MCF 10A (cell line): Measurements from ENCODE around the gene KLLN. TPM values are rescaled to one million over a fixed set of nuclear protein-coding genes. Genes with fewer than 3 reads are reported as not detected.
A peak's percentile ranks its signal among the peaks of the same experiment; 100 is the strongest.
"Not testable (repeated sequence)": the region's sequence is repeated elsewhere in the genome, so short reads cannot be mapped to it uniquely, and the experiment has no call there.

Experiments
- BruUV-seq: library from RNA; stranded (reverse); fragments of 400-500 nt; replicated peaks from 2 replicates; lab custom pipeline; 2021; lab: Mats Ljungman, UMichigan
- CTCF ChIA-PET: fragments of 300-600 bp; sonication (Branson Sonifier 250); formaldehyde crosslinking; extraction: SDS; loops from one replicate; lab custom pipeline; 2021; ENCODE audit warnings: antibody characterized with exemption, inconsistent platforms; lab: Yijun Ruan, JAX
- POLR2A ChIA-PET: fragments of 300-600, 350-650 bp; sonication (Branson Sonifier 250); formaldehyde crosslinking; extraction: SDS; loops from one replicate; lab custom pipeline; 2020; ENCODE audit warnings: antibody characterized with exemption, inconsistent platforms; lab: Yijun Ruan, JAX
- DNase-seq: peaks from one replicate; pipeline ENCODE4 v3.0.0-alpha.2; 2018; ENCODE audit not compliant: unreplicated experiment
- H3K27ac Mint-ChIP-seq: one replicate; pipeline ENCODE4 v1.8.0; 2022; ENCODE audit warnings: mild to moderate bottlenecking, low read depth, mixed read lengths; ENCODE audit not compliant: unreplicated experiment
- H3K27me3 Mint-ChIP-seq: one replicate; pipeline ENCODE4 v1.8.0; 2022; ENCODE audit warnings: mixed read lengths; ENCODE audit not compliant: insufficient read depth, unreplicated experiment
- H3K36me3 Mint-ChIP-seq: one replicate; pipeline ENCODE4 v1.8.0; 2022; ENCODE audit warnings: mild to moderate bottlenecking, moderate library complexity, mixed read lengths; ENCODE audit not compliant: insufficient read depth, unreplicated experiment
- H3K4me1 Mint-ChIP-seq: one replicate; pipeline ENCODE4 v1.8.0; 2022; ENCODE audit warnings: mixed read lengths; ENCODE audit not compliant: insufficient read depth, unreplicated experiment
- H3K4me3 Mint-ChIP-seq: one replicate; pipeline ENCODE4 v1.8.0; 2022; ENCODE audit warnings: mild to moderate bottlenecking, moderate library complexity, mixed read lengths; ENCODE audit not compliant: unreplicated experiment
- H3K9me3 Mint-ChIP-seq: one replicate; pipeline ENCODE4 v1.8.0; 2022; ENCODE audit warnings: mixed read lengths; ENCODE audit not compliant: unreplicated experiment
- intact Hi-C: fragments of 100-400 bp; cut with micrococcal nuclease; formaldehyde crosslinking; loops from 2 replicates; pipeline ENCODE4 v1.14.1; 2022
- total RNA-seq: library from RNA; stranded (reverse); gene quantifications from 2 replicates; pipeline ENCODE4 v1.2.3, GENCODE V29; 2022
- TF ChIP-seq, protein P1 (sequence below): fragments of 200-600 bp; IDR thresholded peaks from one replicate; pipeline ENCODE4 v1.8.0; 2022; ENCODE audit warnings: antibody characterized with exemption, mild to moderate bottlenecking; ENCODE audit not compliant: unreplicated experiment

Gene KLLN
- total RNA-seq, 1 experiment from 2014 or later: 0.68 TPM

GRCh38 chr10:87852089-87852488, 11.2 kb downstream of the KLLN start:
- CTCF ChIA-PET: interaction anchor here (0.9 to 4.2 kb wide), 4 partner anchors 470 to 701 kb away, joined by 3 to 24 read pairs (median 4); no protein-coding TSS in a partner anchor
- H3K36me3 Mint-ChIP-seq: no peaks in the 10 kb centered on the region
- H3K27ac Mint-ChIP-seq: no peak overlapping the region
- H3K4me1 Mint-ChIP-seq: peaks cover 5% of the 10 kb centered on the region
- H3K27me3 Mint-ChIP-seq: no peaks in the 10 kb centered on the region
- intact Hi-C loops: no loop called here
- POLR2A ChIA-PET: interaction anchor here (3.0 to 6.0 kb wide), 2 partner anchors 10 kb away, joined by 10 to 56 read pairs; partner anchors contain the start of genes KLLN and PTEN
- no peak overlapping the region for H3K4me3 Mint-ChIP-seq
- TF ChIP-seq, protein P1, sequence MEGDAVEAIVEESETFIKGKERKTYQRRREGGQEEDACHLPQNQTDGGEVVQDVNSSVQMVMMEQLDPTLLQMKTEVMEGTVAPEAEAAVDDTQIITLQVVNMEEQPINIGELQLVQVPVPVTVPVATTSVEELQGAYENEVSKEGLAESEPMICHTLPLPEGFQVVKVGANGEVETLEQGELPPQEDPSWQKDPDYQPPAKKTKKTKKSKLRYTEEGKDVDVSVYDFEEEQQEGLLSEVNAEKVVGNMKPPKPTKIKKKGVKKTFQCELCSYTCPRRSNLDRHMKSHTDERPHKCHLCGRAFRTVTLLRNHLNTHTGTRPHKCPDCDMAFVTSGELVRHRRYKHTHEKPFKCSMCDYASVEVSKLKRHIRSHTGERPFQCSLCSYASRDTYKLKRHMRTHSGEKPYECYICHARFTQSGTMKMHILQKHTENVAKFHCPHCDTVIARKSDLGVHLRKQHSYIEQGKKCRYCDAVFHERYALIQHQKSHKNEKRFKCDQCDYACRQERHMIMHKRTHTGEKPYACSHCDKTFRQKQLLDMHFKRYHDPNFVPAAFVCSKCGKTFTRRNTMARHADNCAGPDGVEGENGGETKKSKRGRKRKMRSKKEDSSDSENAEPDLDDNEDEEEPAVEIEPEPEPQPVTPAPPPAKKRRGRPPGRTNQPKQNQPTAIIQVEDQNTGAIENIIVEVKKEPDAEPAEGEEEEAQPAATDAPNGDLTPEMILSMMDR: no peak
- BruUV-seq: no TSS peak
- H3K9me3 Mint-ChIP-seq: no peaks in the 10 kb centered on the region
- no peak for DNase-seq

- ChIA-PET POLR2A (interaction anchor here (0.6 to 14.7 kb wide), 6 partner anchors 9 to 539 kb away, joined by 3 to 186 read pairs (median 8); partner anchors contain the start of genes ATAD1, KLLN and PTEN), CTCF (interaction anchor here (0.6 to 4.2 kb wide), 12 partner anchors 8 to 705 kb away, joined by 3 to 24 read pairs (median 4); partner anchors contain the start of genes ATAD1, KLLN and PTEN)
- intact Hi-C loops: no loop called here
- no peaks in the 10 kb centered on the region for H3K36me3 Mint-ChIP-seq
- peak; percentile 72 for DNase-seq
- no TSS peak for BruUV-seq
- no peaks in the 10 kb centered on the region for H3K27me3 Mint-ChIP-seq
- no peak overlapping the region for H3K27ac Mint-ChIP-seq
- H3K4me3 Mint-ChIP-seq: no peak overlapping the region
- H3K9me3 Mint-ChIP-seq: no peaks in the 10 kb centered on the region
- peaks cover 11% of the 10 kb centered on the region for H3K4me1 Mint-ChIP-seq
- TF ChIP-seq, protein P1: peak; percentile 41
Observed at GRCh38 chr10:87850742-87851205, 12.6 kb downstream of the KLLN start.

DNA sequence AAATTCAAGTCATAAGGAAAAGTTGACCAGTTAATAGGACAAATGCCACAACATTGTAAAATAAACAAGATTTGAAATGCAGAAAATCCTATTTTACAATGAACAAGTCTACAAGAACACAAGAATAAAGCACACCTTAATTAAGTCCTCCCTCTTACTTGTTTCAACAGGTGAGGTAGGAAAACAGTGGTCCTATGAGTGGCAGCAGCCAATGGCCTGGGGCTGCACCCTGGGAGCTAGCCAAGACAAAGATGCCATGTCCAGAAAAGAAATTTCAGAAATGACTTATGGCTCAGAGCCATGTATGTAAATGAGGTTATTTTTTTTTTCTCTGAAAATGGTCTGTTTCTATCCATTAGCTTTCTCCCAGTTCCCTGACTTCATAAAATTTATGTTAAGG, 14.3 kb downstream of the KLLN start:
- intact Hi-C loops: no loop called here

GRCh38 chr10:87847550-87847949, 15.8 kb downstream of the KLLN start:
- Mint-ChIP-seq H3K27me3 (no peaks in the 10 kb centered on the region), H3K4me1 (peaks cover 25% of the 10 kb centered on the region), H3K36me3 (no peaks in the 10 kb centered on the region), H3K4me3 (no peak overlapping the region), H3K9me3 (no peaks in the 10 kb centered on the region), H3K27ac (no peak overlapping the region)
- ChIA-PET CTCF (interaction anchor here (0.7 to 2.6 kb wide), 3 partner anchors 15 to 542 kb away, joined by 3 to 9 read pairs (median 4); partner anchors contain the start of gene ATAD1), POLR2A (interaction anchor here (0.6 to 14.7 kb wide), 6 partner anchors 15 to 1044 kb away, joined by 3 to 186 read pairs (median 3); partner anchors contain the start of genes ATAD1, KLLN and PTEN)
- no peak for DNase-seq
- no TSS peak for BruUV-seq
- intact Hi-C loops: no loop called here
- TF ChIP-seq, protein P1: no peak

More for the DNA sequence above, 14.3 kb downstream of the KLLN start:
- no TSS peak for BruUV-seq
- Mint-ChIP-seq H3K27me3 (no peaks in the 10 kb centered on the region), H3K9me3 (no peaks in the 10 kb centered on the region), H3K4me3 (no peak overlapping the region), H3K27ac (no peak overlapping the region), H3K36me3 (no peaks in the 10 kb centered on the region), H3K4me1 (peaks cover 15% of the 10 kb centered on the region)
- CTCF ChIA-PET: interaction anchor here (0.7 to 1.1 kb wide), 3 partner anchors 12 to 695 kb away, joined by 3 to 6 read pairs (median 4); no protein-coding TSS in a partner anchor
- DNase-seq: peak; percentile 71
- TF ChIP-seq, protein P1: no peak
- POLR2A ChIA-PET: interaction anchor here (0.8 to 14.7 kb wide), 3 partner anchors 13 to 536 kb away, joined by 3 to 186 read pairs (median 56); partner anchors contain the start of genes ATAD1, KLLN and PTEN

DNA sequence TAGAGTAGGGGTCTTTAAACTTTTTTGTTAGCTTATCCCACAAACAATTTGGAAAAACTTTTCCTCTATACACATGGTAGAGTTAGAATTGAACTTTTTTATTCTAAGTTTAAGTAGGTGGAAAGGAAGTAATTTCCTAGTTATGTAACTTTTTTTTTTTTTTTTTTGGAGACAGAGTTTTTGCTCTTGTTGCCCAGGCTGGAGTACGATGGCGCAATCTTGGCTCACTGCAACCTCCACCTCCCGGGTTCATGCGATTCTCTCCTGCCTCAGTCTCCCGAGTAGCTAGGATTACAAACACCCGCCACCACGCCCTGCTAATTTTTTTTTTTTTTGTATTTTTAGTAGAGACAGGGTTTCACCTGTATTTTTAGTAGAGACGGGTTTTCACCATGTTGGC, 16.6 kb downstream of the KLLN start:
- H3K27me3 Mint-ChIP-seq, intact Hi-C loops, H3K9me3 Mint-ChIP-seq, BruUV-seq, H3K36me3 Mint-ChIP-seq, H3K4me3 Mint-ChIP-seq, H3K27ac Mint-ChIP-seq: not testable (repeated sequence)
- CTCF ChIA-PET: interaction anchor here (0.5 to 2.6 kb wide), 6 partner anchors 13 to 543 kb away, joined by 4 to 12 read pairs (median 9); partner anchors contain the start of gene ATAD1
- POLR2A ChIA-PET: interaction anchor here (0.6 to 14.7 kb wide), 12 partner anchors 11 to 628 kb away, joined by 3 to 186 read pairs (median 4); partner anchors contain the start of genes ATAD1, KLLN and PTEN
- DNase-seq: peak; percentile 38
- H3K4me1 Mint-ChIP-seq: peaks cover 32% of the 10 kb centered on the region
